Embryonic facial prominence (tissue), 1 donor: ENCODE results near the gene MAP2K2.

Experiments
- DNase-seq: peaks from one replicate; pipeline ENCODE4 v3.0.0-alpha.2; 2016; ENCODE audit errors: extremely low spot score

Gene MAP2K2

GRCh38 chr19:4099041-4099764, 24.7 kb downstream of the MAP2K2 start:
- DNase-seq = no peak

GRCh38 chr19:4098493-4098892, 25.4 kb downstream of the MAP2K2 start:
- no peak for DNase-seq

GRCh38 chr19:4097501-4097900, 26.4 kb downstream of the MAP2K2 start:
- no peak for DNase-seq

DNA sequence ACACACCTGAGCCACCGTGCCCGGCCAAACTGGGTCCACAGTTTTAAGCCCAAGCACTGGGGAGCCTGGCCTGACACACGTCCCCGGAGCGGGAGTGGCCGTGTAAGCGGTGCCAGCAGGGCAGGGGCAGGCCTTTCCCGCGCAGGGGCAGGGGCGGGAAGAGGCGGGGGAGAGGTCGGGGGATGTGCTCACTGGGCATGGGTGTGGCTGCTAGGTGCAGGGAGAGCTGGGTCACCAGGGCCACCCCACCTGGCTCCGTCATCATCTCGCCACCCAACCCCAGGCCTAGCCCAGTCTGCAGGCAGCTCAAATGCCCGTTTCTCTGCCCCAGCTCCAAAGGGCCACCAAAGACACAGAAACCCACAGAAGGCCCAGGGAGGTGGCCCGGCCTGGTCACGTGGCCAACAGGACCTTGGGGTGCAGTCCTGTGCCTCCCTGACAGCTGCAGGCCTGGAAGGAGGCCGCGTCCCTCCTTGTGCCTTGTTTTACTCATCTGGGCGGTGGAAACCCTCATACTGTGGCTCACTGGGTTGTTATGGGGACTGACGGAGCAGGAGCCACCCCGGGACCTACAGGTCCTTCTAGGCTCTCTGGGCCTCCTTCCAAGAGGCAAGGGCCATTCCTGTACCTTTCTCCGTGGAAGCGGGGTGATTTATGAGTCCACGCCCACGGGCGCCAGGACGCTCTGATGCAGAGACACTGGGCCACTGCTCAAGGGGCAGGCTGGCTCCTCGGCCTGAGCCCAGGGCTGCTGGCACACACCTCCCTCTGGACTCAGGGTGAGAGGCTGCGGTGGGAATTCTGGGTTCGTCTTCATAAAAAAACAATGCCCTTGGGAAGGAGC, 27.7 kb downstream of the MAP2K2 start:
- no peak for DNase-seq

- DNase-seq = no peak
Observed at GRCh38 chr19:4095488-4095844, 28.5 kb downstream of the MAP2K2 start.

DNA sequence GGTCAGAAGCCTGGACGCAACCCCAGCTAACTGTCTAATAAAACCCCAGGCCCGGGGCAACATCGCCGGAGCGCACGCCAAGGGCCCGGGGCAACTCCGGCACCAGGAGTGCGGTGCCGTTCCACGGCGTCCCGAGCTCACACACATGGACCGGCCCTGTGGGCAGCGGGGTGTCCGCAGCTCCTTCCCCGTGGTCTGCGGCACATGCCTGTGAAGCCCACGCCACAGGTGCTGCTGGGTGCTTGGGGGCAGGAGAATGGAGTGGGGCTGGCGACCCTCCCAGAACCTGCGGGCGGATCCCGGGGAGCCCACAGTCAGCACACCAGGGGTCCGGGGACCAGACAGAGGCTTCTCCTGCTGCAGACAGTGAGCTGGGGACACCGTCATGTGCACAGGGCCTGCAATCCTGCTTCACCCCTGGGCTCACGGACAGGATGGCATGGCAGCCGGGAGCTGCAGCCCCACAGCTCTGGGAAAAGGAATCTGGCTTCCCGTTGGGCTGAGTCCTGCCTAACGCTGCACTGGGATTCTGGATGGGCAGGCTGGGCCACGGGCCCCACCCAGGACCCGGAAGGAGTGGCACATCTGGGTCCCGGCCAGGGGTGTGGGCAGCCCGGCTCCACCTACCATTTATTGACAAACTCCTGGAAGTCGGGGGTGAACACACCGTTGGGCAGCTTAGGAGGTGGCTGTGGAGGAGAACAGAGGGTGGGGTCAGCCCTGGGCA, 29.0 kb downstream of the MAP2K2 start:
- DNase-seq = no peak

GRCh38 chr19:4094291-4094690, 29.6 kb downstream of the MAP2K2 start:
- DNase-seq = no peak

GRCh38 chr19:4093643-4094175, 30.2 kb downstream of the MAP2K2 start:
- DNase-seq = no peak

- DNase-seq = no peak
Observed at GRCh38 chr19:4090356-4091220, 33.3 kb downstream of the MAP2K2 start.

- DNase-seq = no peak
Observed at GRCh38 chr19:4089946-4090345, 34.0 kb downstream of the MAP2K2 start.

GRCh38 chr19:4089400-4089908, 34.5 kb downstream of the MAP2K2 start:
- no peak for DNase-seq

GRCh38 chr19:4088975-4089374, 34.9 kb downstream of the MAP2K2 start:
- DNase-seq = no peak

GRCh38 chr19:4087787-4088679, 35.9 kb downstream of the MAP2K2 start:
- DNase-seq = no peak

- DNase-seq = no peak
Observed at GRCh38 chr19:4086411-4086867, 37.5 kb downstream of the MAP2K2 start.

GRCh38 chr19:4084547-4084877, 39.4 kb downstream of the MAP2K2 start:
- DNase-seq = no peak

DNA sequence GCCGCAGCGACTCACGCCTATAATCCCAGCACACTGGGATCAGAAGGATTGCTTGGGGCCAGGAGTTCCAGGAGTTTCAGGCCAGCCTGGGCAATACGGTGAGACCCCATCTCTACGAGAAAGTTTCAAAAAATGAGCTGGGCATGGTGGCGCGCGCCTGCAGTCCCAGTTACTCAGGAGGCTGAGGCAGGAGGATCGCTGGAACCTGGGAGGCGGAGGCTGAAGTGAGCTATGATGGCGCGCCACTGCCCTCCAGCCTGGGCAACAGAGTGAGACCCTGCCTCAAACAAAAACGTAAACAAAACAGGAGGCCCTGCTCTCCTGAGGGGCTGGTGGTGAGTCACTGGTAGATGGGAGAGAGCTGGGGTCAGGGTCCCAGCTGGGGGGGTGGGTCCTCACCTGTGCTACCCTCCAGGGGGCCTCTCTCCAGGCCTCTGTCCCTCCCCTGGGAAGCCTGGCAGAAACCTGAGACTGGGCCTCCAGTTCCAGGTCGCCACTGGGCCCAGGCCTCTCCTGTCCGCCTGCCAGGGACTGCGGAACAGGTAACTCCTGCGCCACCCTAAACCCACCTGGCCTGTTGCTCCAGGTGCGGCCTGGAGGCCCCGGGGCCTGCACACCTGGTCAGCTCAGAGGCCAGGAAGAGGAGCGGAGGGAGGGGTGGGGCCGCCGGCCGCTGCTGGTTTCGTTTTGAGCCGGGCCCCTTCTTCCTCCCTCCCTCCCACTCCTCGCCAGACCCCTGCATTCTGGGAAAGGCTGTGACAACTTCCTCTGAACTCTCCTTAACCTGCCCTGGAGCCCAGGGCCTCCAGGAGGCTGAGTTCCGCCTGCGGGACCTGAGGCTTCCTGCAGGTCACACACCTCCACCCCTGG, 40.0 kb downstream of the MAP2K2 start:
- DNase-seq = no peak

- DNase-seq = no peak
Observed at GRCh38 chr19:4082172-4082571, 41.8 kb downstream of the MAP2K2 start.

GRCh38 chr19:4081441-4082129, 42.3 kb downstream of the MAP2K2 start:
- no peak for DNase-seq

DNA sequence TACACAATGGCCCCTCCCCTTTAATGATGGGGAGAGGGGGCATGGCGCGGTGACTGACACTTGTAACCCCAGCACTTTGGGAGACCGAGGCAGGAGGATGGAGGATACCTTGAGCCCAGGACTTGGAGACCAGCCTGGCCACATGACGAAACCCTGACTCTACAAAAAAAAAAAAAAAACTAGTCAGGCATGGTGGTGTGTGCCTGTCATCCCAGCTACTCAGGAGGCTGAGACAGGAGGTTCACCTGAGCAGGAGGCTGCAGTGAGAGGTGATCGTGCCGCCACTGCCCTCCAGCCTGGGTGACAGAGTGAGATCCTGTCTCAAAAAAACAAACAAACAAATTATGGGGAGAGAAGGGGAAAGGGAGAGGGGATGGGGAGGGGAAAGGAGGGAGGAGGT, 43.4 kb downstream of the MAP2K2 start:
- DNase-seq = no peak
